Type B pancreatic cell (in vitro differentiated cells): ENCODE measurements around the gene OSTM1. TPM values are rescaled to one million over a fixed set of nuclear protein-coding genes. Genes with fewer than 3 reads are reported as not detected.
"Not testable (repeated sequence)": the region's sequence is repeated elsewhere in the genome, so short reads cannot be mapped to it uniquely, and the experiment has no call there.

Source experiments
- DNase-seq: peaks from one replicate; pipeline ENCODE4 v3.0.0; 2021; ENCODE audit warnings: mixed read lengths; ENCODE audit not compliant: unreplicated experiment; ENCODE audit errors: extremely low spot score
- H3K27ac Mint-ChIP-seq: 2 replicates; pipeline ENCODE4 v1.8.0; 2021; ENCODE audit warnings: mild to moderate bottlenecking, mixed read lengths
- H3K27me3 Mint-ChIP-seq: 2 replicates; pipeline ENCODE4 v1.8.0; 2021; ENCODE audit warnings: mixed read lengths
- H3K36me3 Mint-ChIP-seq: 2 replicates; pipeline ENCODE4 v1.8.0; 2021; ENCODE audit warnings: mixed read lengths
- H3K4me1 Mint-ChIP-seq: one replicate; pipeline ENCODE4 v1.8.0; 2021; ENCODE audit warnings: mixed read lengths; ENCODE audit not compliant: unreplicated experiment
- H3K4me3 Mint-ChIP-seq: 2 replicates; pipeline ENCODE4 v1.8.0; 2021; ENCODE audit warnings: mild to moderate bottlenecking, mixed read lengths
- H3K9me3 Mint-ChIP-seq: 2 replicates; pipeline ENCODE4 v1.8.0; 2021; ENCODE audit warnings: mixed read lengths
- total RNA-seq: library from RNA; stranded (reverse); gene quantifications from 2 replicates; pipeline ENCODE4 v1.2.1, GENCODE V29; 2021; ENCODE audit warnings: low replicate concordance
- TF ChIP-seq, protein P1 (sequence below): fragments of 200-600 bp; sonication (generic); conservative IDR thresholded peaks from 2 replicates; pipeline ENCODE4 v1.5.0; 2021; ENCODE audit warnings: antibody characterized with exemption, mild to moderate bottlenecking

The OSTM1 gene
- total RNA-seq, 1 donor from 2014 or later, result 14.5 TPM

DNA sequence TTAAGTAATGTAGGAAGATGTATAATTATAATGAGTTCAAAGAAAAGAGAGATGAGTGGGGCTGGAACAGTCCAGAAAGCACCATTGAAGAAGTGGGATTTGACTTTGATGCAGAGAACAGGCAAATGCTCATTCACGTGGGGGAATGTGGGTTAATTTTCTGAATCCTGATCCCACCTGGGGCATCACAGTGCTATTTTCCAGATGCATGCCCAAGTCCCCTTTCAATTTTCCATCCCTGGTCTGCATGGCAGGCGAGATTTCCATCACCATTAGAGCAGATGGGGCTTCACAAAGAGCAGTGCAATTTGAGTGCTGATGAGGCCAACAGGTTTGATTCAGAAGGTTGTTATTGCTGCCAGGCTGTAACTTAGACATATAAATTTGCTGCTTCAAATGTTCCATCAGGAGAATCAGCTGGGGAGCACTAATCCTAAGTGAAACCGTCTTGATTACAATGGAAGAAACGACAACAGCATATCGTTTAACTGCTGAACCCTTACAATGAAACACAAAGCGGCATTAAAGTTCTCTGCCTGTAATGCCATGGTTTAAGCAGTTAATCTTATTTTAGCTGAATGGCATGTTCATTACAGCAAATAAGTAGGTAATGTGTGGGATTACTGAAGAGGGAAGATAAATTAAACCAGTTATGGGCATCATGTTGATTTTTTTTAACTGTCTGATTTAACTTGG is 45.2 kb downstream of the OSTM1 start:
- Mint-ChIP-seq H3K4me1 (peaks cover 4% of the 10 kb centered on the region), H3K9me3 (no peaks in the 10 kb centered on the region), H3K27ac (no peak overlapping the region), H3K36me3 (no peaks in the 10 kb centered on the region), H3K4me3 (no peak overlapping the region), H3K27me3 (no peaks in the 10 kb centered on the region)
- no peak for DNase-seq
- TF ChIP-seq, protein P1, sequence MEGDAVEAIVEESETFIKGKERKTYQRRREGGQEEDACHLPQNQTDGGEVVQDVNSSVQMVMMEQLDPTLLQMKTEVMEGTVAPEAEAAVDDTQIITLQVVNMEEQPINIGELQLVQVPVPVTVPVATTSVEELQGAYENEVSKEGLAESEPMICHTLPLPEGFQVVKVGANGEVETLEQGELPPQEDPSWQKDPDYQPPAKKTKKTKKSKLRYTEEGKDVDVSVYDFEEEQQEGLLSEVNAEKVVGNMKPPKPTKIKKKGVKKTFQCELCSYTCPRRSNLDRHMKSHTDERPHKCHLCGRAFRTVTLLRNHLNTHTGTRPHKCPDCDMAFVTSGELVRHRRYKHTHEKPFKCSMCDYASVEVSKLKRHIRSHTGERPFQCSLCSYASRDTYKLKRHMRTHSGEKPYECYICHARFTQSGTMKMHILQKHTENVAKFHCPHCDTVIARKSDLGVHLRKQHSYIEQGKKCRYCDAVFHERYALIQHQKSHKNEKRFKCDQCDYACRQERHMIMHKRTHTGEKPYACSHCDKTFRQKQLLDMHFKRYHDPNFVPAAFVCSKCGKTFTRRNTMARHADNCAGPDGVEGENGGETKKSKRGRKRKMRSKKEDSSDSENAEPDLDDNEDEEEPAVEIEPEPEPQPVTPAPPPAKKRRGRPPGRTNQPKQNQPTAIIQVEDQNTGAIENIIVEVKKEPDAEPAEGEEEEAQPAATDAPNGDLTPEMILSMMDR, result no peak

DNA sequence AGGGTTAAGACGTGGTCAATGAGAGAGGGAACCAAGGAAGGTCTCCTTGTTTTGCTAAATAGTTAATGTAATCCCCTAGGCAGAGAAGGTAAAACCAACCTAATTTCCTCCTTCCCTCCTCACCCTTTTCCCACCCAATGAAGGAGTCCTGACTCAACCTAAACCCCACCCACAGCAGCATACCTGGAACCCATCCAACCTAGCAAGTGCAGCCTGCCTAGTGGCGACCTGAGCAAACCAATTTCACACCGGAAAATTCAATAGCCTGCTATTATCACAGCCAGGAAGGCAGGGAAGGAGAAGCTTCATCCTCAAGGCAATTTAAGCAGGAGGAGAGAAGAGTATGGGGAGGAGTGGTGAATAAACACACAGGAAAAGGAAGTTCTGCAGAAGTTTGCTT is 46.9 kb downstream of the OSTM1 start:
- Mint-ChIP-seq H3K27me3 (no peaks in the 10 kb centered on the region), H3K36me3 (no peaks in the 10 kb centered on the region), H3K27ac (no peak overlapping the region), H3K4me3 (no peak overlapping the region), H3K9me3 (no peaks in the 10 kb centered on the region), H3K4me1 (peaks cover 4% of the 10 kb centered on the region)
- TF ChIP-seq, protein P1, result no peak
- DNase-seq, result no peak

DNA sequence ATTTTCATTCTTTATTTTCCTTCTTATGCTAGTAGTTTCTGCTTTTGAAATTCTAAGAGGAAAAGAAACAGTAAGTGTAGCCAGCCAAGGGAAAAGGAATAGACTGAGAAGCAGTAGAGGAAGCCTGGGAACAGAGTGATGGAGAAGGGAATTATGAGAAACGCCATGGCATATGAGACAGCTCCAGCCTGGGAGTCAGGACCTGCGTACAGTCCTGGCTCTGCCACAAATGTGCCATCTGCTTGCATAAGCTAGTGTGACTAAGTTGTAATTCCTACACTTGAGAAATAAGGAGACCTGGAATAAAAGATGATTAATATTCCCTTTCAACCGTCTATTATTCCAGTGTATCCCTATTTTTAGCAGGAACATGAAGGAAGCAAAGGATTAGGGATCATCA is 47.5 kb downstream of the OSTM1 start:
- Mint-ChIP-seq H3K27ac (no peak overlapping the region), H3K4me1 (peaks cover 4% of the 10 kb centered on the region), H3K9me3 (no peaks in the 10 kb centered on the region), H3K36me3 (no peaks in the 10 kb centered on the region), H3K27me3 (no peaks in the 10 kb centered on the region), H3K4me3 (no peak overlapping the region)
- TF ChIP-seq, protein P1, result no peak
- DNase-seq, result no peak

DNA sequence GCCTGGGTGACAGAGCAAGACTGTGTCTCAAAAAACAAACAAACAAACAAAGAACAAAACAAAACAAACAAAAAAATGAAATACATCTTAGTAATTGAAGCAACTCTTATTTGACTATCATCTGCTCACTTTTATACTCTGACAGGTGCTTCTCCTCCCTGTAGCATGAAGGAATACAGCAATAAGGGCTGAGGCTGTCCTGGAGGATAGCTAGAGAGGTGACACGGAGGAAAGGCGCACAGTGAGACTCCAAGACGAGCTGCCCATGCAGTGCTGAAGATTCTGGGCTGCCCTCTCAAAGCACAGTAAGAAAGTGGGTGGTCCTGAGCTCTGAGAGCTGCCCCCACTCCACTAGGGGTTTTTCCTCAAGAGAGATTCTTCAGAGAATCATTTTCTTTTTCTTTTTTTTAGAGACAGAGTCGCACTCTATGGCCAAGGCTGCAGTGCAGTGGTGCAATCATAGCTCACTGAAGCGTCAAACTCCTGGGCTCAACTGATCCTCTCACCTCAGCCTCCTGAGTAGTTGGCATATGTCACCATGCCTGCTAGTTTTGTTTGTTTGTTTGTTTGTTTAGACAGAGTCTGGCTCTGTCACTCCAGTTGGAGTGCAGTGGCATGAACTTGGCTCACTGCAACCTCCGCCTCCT is 50.0 kb downstream of the OSTM1 start:
- Mint-ChIP-seq H3K27ac (no peak overlapping the region), H3K36me3 (no peaks in the 10 kb centered on the region), H3K4me1 (peaks cover 4% of the 10 kb centered on the region), H3K4me3 (no peak overlapping the region), H3K27me3 (no peaks in the 10 kb centered on the region), H3K9me3 (no peaks in the 10 kb centered on the region)
- DNase-seq, result no peak
- TF ChIP-seq, protein P1, result no peak

DNA sequence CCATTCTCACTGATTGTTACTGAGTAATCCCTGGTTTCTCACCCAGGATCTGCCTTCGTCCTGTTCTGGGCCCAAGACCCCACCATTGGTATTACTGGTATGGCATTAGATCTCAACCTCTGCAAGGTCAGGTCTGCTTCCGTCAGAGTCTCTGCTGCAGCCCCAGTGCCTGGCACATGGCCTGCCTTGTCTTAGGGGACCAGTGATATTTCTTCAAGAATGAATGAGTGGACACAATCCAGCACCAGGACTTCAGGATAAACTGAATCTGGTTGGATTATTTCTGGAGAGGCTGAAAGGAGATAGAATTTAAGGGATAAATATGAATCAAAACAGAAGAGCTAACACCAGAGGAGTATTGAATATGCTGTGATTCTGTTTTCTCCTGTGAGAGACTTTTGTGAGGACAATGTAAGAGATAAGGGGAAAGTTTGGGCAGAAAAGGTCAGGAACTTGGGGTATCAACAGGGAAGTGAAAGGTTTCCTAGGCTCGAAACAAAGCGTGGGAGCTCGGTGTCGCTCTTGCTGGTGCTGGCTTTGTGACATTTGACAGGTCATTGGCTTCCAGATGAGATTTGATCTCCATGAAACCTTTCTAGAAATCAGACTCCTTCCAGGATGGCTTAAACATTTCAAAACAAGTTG is 53.9 kb downstream of the OSTM1 start:
- DNase-seq, result no peak
- no peaks in the 10 kb centered on the region for H3K36me3 Mint-ChIP-seq
- H3K9me3 Mint-ChIP-seq, result no peaks in the 10 kb centered on the region
- no peaks in the 10 kb centered on the region for H3K27me3 Mint-ChIP-seq
- no peak overlapping the region for H3K4me3 Mint-ChIP-seq
- no peaks in the 10 kb centered on the region for H3K4me1 Mint-ChIP-seq
- TF ChIP-seq, protein P1, result no peak
- H3K27ac Mint-ChIP-seq, result no peak overlapping the region

DNA sequence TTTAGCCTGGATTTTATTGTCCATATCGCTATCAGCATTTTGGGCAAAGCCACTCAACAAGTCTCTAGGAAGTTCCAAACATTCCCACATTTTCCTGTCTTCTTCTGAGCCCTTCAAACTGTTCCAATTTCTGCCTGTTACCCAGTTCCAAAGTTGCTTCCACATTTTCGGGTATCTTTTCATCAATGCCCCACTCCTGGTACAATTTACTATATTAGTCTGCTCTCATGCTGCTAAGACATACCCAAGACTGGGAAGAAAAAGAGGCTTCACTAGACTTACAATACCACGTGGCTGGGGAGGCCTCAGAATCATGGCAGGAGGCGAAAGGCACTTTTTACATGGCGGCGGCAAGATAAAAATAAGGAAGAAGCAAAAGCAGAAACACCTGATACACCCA is 58.3 kb downstream of the OSTM1 start:
- H3K27ac Mint-ChIP-seq, H3K4me1 Mint-ChIP-seq, H3K9me3 Mint-ChIP-seq, H3K36me3 Mint-ChIP-seq, H3K27me3 Mint-ChIP-seq, DNase-seq, H3K4me3 Mint-ChIP-seq: not testable (repeated sequence)
